HEK293 (cell line): Measurements from ENCODE around the gene CENPP.

Experiments used
- CTCF ChIA-PET: fragments of 350-600 bp; formaldehyde crosslinking; extraction: SDS; loops from one replicate; lab custom pipeline; 2021; ENCODE audit warnings: antibody characterized with exemption; lab: Yijun Ruan, JAX
- POLR2A ChIA-PET: fragments of 300-600 bp; formaldehyde crosslinking; extraction: SDS; loops from one replicate; lab custom pipeline; 2020; ENCODE audit warnings: antibody characterized with exemption, inconsistent platforms; lab: Yijun Ruan, JAX
- H3K27ac ChIP-seq: fragments of 200-500 bp; sonication (Bioruptor generic); 2 replicates; pipeline ENCODE4 v1.5.1; 2014; ENCODE audit warnings: low read depth, low read length, control low read depth, inconsistent platforms; ENCODE audit errors: extremely low read depth
- H3K36me3 ChIP-seq, 2 experiments: fragments of 200-500 bp in 1 of 2; sonication (Bioruptor generic) in 1 of 2; 1 replicate in 1 of 2; 2 replicates in 1 of 2; pipeline ENCODE4 v1.5.1; 2014 to 2017; ENCODE audit warnings: inconsistent platforms in 2 of 2, low read length in 2 of 2; ENCODE audit not compliant: control insufficient read depth in 2 of 2, insufficient read depth in 1 of 2
- H3K4me1 ChIP-seq: fragments of 200-500 bp; sonication (Bioruptor generic); 2 replicates; pipeline ENCODE4 v1.5.1; 2014; ENCODE audit warnings: mild to moderate bottlenecking, low read length, inconsistent platforms; ENCODE audit not compliant: control insufficient read depth, insufficient read depth
- H3K4me3 ChIP-seq: 2 replicates; pipeline ENCODE4 v1.5.1; 2011; ENCODE audit warnings: low read depth, mild to moderate bottlenecking, control low read depth, low read length, moderate library complexity
- H3K9me3 ChIP-seq: fragments of 200-500 bp; sonication (Bioruptor generic); 2 replicates; pipeline ENCODE4 v1.5.1; 2014; ENCODE audit warnings: low read depth, low read length, inconsistent platforms; ENCODE audit not compliant: control insufficient read depth, insufficient read depth
- AEBP2 ChIP-seq: fragments of 450-650 bp; formaldehyde crosslinking; IDR thresholded peaks from 2 replicates; pipeline ENCODE4 v1.5.1; 2016; ENCODE audit warnings: missing biosample characterization, missing genetic modification characterization, borderline replicate concordance
- GLI2 ChIP-seq: fragments of 450-650 bp; formaldehyde crosslinking; IDR thresholded peaks from 2 replicates; pipeline ENCODE4; 2017; ENCODE audit warnings: missing biosample characterization, missing genetic modification characterization, low read depth, borderline replicate concordance
- GLIS2 ChIP-seq: fragments of 450-650 bp; formaldehyde crosslinking; IDR thresholded peaks from 2 replicates; pipeline ENCODE4 v1.5.1; 2016; ENCODE audit warnings: missing biosample characterization, missing genetic modification characterization
- PRDM1 ChIP-seq: fragments of 450-650 bp; formaldehyde crosslinking; IDR thresholded peaks from 2 replicates; pipeline ENCODE4; 2016; ENCODE audit warnings: missing biosample characterization, missing genetic modification characterization
- SCRT1 ChIP-seq: fragments of 450-650 bp; formaldehyde crosslinking; IDR thresholded peaks from 2 replicates; pipeline ENCODE4 v1.5.1; 2016; ENCODE audit warnings: missing biosample characterization, missing genetic modification characterization, borderline replicate concordance
- TSHZ1 ChIP-seq: fragments of 450-650 bp; formaldehyde crosslinking; IDR thresholded peaks from 2 replicates; pipeline ENCODE4 v1.5.1; 2016; ENCODE audit warnings: missing biosample characterization, missing genetic modification characterization, borderline replicate concordance
- ZNF121 ChIP-seq: fragments of 450-650 bp; formaldehyde crosslinking; IDR thresholded peaks from 2 replicates; pipeline ENCODE4 v1.5.1; 2016; ENCODE audit warnings: missing biosample characterization, missing genetic modification characterization
- ZNF280D ChIP-seq: fragments of 450-650 bp; formaldehyde crosslinking; IDR thresholded peaks from 2 replicates; pipeline ENCODE4 v1.5.1; 2016; ENCODE audit warnings: missing biosample characterization, missing genetic modification characterization
- ZNF335 ChIP-seq: fragments of 450-650 bp; formaldehyde crosslinking; conservative IDR thresholded peaks from 2 replicates; pipeline ENCODE4 v1.5.1; 2016; ENCODE audit warnings: missing biosample characterization, missing genetic modification characterization
- ZNF530 ChIP-seq: fragments of 450-650 bp; formaldehyde crosslinking; IDR thresholded peaks from 2 replicates; pipeline ENCODE4 v1.5.1; 2016; ENCODE audit warnings: low read depth, missing biosample characterization, missing genetic modification characterization
- ZNF623 ChIP-seq: fragments of 450-650 bp; formaldehyde crosslinking; IDR thresholded peaks from 2 replicates; pipeline ENCODE4 v1.5.1; 2016; ENCODE audit warnings: missing biosample characterization, missing genetic modification characterization
- ZNF626 ChIP-seq: fragments of 450-650 bp; sonication (Bioruptor Pico); formaldehyde crosslinking; IDR thresholded peaks from 2 replicates; pipeline ENCODE4 v1.5.1; 2018; ENCODE audit warnings: missing biosample characterization, missing genetic modification characterization, inconsistent platforms
- ZNF660 ChIP-seq: fragments of 450-650 bp; IDR thresholded peaks from 2 replicates; pipeline ENCODE4 v1.5.1; 2018; ENCODE audit warnings: missing biosample characterization, mild to moderate bottlenecking, missing genetic modification characterization
- ZNF701 ChIP-seq: fragments of 450-650 bp; formaldehyde crosslinking; IDR thresholded peaks from 2 replicates; pipeline ENCODE4 v1.5.1; 2016; ENCODE audit warnings: missing biosample characterization, missing genetic modification characterization
- ZNF704 ChIP-seq: fragments of 450-650 bp; formaldehyde crosslinking; IDR thresholded peaks from 2 replicates; pipeline ENCODE4 v1.5.1; 2016; ENCODE audit warnings: missing biosample characterization, missing genetic modification characterization
- ZNF843 ChIP-seq: fragments of 450-650 bp; formaldehyde crosslinking; IDR thresholded peaks from 2 replicates; pipeline ENCODE4 v1.5.1; 2016; ENCODE audit warnings: missing biosample characterization, missing genetic modification characterization
- TF ChIP-seq, protein P1 (sequence below): fragments of 450-650 bp; formaldehyde crosslinking; IDR thresholded peaks from 2 replicates; pipeline ENCODE4 v1.5.1; 2016; ENCODE audit warnings: missing biosample characterization, missing genetic modification characterization, borderline replicate concordance
- TF ChIP-seq, protein P2 (sequence below): fragments of 450-650 bp; formaldehyde crosslinking; IDR thresholded peaks from 2 replicates; pipeline ENCODE4 v1.5.0; 2017; ENCODE audit warnings: missing biosample characterization, missing genetic modification characterization, borderline replicate concordance

The CENPP gene

GRCh38 chr9:92424340-92424739 is 98.6 kb downstream of the CENPP start, which contains the start of gene OMD (continued):
- TF ChIP-seq AEBP2 (tag by site-specific recombination), result no peak

DNA sequence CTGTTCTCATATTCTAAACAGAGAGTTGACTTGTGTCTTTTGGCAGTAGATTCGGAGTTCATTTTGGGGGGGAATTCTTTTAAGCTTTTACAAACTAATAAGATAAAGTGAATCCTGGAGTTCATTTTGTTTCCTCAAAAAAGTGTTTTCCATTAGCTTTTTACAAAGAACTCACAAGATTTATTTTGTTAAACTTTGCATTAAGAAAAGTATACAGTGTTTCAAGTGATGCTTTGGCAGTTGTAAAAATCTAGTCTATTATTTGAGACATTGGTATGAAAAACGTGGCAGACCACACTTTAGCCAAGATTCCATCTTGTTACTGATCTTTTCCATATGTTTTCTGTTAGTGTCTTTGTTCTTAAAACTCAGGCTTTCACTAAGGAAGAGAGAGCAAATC is 99.7 kb downstream of the CENPP start:
- POLR2A ChIA-PET, result no interaction called here
- H3K27ac ChIP-seq, result no peak overlapping the region
- no peaks in the 10 kb centered on the region; a peak in 1 of 3 replicates for H3K36me3 ChIP-seq
- TF ChIP-seq ZNF701 (no peak), TSHZ1 (no peak), PRDM1 (tag by site-specific recombination) (no peak), ZNF623 (tag by site-specific recombination) (no peak), ZNF121 (tag by site-specific recombination) (no peak), ZNF660 (tag by site-specific recombination) (no peak), ZNF280D (tag by site-specific recombination) (no peak), GLIS2 (tag by site-specific recombination) (no peak), GLI2 (tag by site-specific recombination) (no peak), ZNF843 (tag by site-specific recombination) (no peak), ZNF704 (no peak), SCRT1 (tag by site-specific recombination) (no peak), ZNF626 (tag by site-specific recombination) (no peak), ZNF335 (tag by site-specific recombination) (no peak), ZNF530 (tag by site-specific recombination) (no peak)
- TF ChIP-seq, protein P1, sequence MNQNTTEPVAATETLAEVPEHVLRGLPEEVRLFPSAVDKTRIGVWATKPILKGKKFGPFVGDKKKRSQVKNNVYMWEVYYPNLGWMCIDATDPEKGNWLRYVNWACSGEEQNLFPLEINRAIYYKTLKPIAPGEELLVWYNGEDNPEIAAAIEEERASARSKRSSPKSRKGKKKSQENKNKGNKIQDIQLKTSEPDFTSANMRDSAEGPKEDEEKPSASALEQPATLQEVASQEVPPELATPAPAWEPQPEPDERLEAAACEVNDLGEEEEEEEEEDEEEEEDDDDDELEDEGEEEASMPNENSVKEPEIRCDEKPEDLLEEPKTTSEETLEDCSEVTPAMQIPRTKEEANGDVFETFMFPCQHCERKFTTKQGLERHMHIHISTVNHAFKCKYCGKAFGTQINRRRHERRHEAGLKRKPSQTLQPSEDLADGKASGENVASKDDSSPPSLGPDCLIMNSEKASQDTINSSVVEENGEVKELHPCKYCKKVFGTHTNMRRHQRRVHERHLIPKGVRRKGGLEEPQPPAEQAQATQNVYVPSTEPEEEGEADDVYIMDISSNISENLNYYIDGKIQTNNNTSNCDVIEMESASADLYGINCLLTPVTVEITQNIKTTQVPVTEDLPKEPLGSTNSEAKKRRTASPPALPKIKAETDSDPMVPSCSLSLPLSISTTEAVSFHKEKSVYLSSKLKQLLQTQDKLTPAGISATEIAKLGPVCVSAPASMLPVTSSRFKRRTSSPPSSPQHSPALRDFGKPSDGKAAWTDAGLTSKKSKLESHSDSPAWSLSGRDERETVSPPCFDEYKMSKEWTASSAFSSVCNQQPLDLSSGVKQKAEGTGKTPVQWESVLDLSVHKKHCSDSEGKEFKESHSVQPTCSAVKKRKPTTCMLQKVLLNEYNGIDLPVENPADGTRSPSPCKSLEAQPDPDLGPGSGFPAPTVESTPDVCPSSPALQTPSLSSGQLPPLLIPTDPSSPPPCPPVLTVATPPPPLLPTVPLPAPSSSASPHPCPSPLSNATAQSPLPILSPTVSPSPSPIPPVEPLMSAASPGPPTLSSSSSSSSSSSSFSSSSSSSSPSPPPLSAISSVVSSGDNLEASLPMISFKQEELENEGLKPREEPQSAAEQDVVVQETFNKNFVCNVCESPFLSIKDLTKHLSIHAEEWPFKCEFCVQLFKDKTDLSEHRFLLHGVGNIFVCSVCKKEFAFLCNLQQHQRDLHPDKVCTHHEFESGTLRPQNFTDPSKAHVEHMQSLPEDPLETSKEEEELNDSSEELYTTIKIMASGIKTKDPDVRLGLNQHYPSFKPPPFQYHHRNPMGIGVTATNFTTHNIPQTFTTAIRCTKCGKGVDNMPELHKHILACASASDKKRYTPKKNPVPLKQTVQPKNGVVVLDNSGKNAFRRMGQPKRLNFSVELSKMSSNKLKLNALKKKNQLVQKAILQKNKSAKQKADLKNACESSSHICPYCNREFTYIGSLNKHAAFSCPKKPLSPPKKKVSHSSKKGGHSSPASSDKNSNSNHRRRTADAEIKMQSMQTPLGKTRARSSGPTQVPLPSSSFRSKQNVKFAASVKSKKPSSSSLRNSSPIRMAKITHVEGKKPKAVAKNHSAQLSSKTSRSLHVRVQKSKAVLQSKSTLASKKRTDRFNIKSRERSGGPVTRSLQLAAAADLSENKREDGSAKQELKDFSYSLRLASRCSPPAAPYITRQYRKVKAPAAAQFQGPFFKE (tag by site-specific recombination), result no peak
- TF ChIP-seq, protein P2, sequence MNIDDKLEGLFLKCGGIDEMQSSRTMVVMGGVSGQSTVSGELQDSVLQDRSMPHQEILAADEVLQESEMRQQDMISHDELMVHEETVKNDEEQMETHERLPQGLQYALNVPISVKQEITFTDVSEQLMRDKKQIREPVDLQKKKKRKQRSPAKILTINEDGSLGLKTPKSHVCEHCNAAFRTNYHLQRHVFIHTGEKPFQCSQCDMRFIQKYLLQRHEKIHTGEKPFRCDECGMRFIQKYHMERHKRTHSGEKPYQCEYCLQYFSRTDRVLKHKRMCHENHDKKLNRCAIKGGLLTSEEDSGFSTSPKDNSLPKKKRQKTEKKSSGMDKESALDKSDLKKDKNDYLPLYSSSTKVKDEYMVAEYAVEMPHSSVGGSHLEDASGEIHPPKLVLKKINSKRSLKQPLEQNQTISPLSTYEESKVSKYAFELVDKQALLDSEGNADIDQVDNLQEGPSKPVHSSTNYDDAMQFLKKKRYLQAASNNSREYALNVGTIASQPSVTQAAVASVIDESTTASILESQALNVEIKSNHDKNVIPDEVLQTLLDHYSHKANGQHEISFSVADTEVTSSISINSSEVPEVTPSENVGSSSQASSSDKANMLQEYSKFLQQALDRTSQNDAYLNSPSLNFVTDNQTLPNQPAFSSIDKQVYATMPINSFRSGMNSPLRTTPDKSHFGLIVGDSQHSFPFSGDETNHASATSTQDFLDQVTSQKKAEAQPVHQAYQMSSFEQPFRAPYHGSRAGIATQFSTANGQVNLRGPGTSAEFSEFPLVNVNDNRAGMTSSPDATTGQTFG (tag by site-specific recombination), result no peak
- TF ChIP-seq, all 188 proteins: peak for 0
- H3K4me3 ChIP-seq, result no peak overlapping the region
- CTCF ChIA-PET, result interaction anchor here (0.7 kb wide), 1 partner anchor 74 kb away, joined by 3 read pairs; no protein-coding TSS in a partner anchor
- H3K4me1 ChIP-seq, result no peaks in the 10 kb centered on the region
- no peaks in the 10 kb centered on the region for H3K9me3 ChIP-seq
